Nephron (organoid): ENCODE measurements around the gene KCND3.

Source experiments
- H3K27ac Mint-ChIP-seq, 3 experiments: 2 replicates each; pipeline ENCODE4 v1.8.0; 2020; ENCODE audit warnings: mixed read lengths in 3 of 3, mild to moderate bottlenecking in 2 of 3, moderate library complexity in 1 of 3
- H3K27me3 Mint-ChIP-seq: 2 replicates; pipeline ENCODE4 v1.8.0; 2021; ENCODE audit warnings: low read depth, mild to moderate bottlenecking, moderate library complexity, mixed read lengths
- H3K36me3 Mint-ChIP-seq: 2 replicates; pipeline ENCODE4 v1.8.0; 2020; ENCODE audit warnings: low read depth, mixed read lengths
- H3K4me1 Mint-ChIP-seq: 2 replicates; pipeline ENCODE4 v1.8.0; 2020; ENCODE audit warnings: mixed read lengths
- H3K4me3 Mint-ChIP-seq, 3 experiments: 2 replicates each; pipeline ENCODE4 v1.8.0; 2020; ENCODE audit warnings: mild to moderate bottlenecking in 3 of 3, mixed read lengths in 3 of 3, moderate library complexity in 2 of 3
- H3K9me3 Mint-ChIP-seq: 2 replicates; pipeline ENCODE4 v1.8.0; 2020; ENCODE audit warnings: mixed read lengths
- TF ChIP-seq, protein P1 (sequence below), 3 experiments: fragments of 200-600 bp; sonication (generic); IDR thresholded peaks; one replicate each; pipeline ENCODE4 v1.5.0; 2021; ENCODE audit warnings: antibody characterized with exemption in 3 of 3; ENCODE audit not compliant: unreplicated experiment in 3 of 3

KCND3 gene

DNA sequence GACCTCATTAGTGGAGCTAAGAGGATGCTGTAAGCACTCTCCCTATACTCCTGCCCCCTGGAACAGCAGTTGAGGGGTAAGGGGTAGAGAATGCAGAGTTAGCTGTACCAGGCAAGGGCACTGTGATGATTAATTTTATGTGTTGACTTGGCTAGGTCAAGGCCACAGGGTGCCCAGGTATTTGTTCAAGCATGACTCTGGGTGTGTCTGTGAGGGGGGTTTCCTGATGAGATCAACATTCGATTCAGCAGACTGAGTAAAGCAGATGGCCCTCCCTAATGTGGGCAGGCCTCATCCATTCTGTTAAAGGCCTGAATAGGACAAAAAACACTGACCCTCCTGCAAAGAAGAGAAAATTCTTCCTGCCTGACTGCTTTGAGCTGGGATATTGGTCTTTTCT, 110.8 kb downstream of the KCND3 start:
- H3K9me3 Mint-ChIP-seq: no peaks in the 10 kb centered on the region
- peaks cover 32% of the 10 kb centered on the region for H3K27me3 Mint-ChIP-seq
- TF ChIP-seq, protein P1, sequence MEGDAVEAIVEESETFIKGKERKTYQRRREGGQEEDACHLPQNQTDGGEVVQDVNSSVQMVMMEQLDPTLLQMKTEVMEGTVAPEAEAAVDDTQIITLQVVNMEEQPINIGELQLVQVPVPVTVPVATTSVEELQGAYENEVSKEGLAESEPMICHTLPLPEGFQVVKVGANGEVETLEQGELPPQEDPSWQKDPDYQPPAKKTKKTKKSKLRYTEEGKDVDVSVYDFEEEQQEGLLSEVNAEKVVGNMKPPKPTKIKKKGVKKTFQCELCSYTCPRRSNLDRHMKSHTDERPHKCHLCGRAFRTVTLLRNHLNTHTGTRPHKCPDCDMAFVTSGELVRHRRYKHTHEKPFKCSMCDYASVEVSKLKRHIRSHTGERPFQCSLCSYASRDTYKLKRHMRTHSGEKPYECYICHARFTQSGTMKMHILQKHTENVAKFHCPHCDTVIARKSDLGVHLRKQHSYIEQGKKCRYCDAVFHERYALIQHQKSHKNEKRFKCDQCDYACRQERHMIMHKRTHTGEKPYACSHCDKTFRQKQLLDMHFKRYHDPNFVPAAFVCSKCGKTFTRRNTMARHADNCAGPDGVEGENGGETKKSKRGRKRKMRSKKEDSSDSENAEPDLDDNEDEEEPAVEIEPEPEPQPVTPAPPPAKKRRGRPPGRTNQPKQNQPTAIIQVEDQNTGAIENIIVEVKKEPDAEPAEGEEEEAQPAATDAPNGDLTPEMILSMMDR (IDR thresholded peaks at IDR 0.05; ENCODE audit: unreplicated experiment in 3 of 3): no peak
- H3K4me3 Mint-ChIP-seq: no peak overlapping the region
- peaks cover 63% of the 10 kb centered on the region for H3K4me1 Mint-ChIP-seq
- H3K27ac Mint-ChIP-seq: no peak overlapping the region
- no peaks in the 10 kb centered on the region for H3K36me3 Mint-ChIP-seq

DNA sequence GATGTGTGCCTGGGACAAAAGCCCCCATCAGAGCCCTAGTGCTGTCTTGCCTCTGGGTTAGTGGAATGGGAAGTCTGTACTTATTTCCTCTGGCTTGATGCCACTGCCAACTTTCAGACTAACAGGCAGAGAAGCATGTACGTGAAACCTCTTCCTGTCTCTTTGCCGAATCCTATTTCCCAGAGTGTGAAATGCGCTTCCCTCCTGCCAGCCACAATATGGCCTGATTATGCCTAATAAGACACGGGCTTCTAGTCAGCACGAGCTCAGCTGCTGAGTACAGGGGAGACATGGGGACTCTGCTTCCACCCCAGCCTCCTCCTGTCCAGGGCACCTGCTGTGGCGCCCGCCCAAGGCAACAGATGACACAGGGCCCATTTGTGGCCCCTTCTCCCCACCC, 111.4 kb downstream of the KCND3 start:
- Mint-ChIP-seq H3K27me3 (peaks cover 32% of the 10 kb centered on the region), H3K27ac (no peak overlapping the region)

GRCh38 chr1:111876631-111877030, 112.8 kb downstream of the KCND3 start:
- Mint-ChIP-seq H3K9me3 (no peaks in the 10 kb centered on the region), H3K36me3 (no peaks in the 10 kb centered on the region), H3K4me1 (peaks cover 42% of the 10 kb centered on the region), H3K27ac (no peak overlapping the region), H3K4me3 (no peak overlapping the region), H3K27me3 (peaks cover 25% of the 10 kb centered on the region)
- TF ChIP-seq, protein P1 (IDR thresholded peaks at IDR 0.05; ENCODE audit: unreplicated experiment in 3 of 3): no peak

More for the DNA sequence above, 111.4 kb downstream of the KCND3 start:
- TF ChIP-seq, protein P1 (IDR thresholded peaks at IDR 0.05; ENCODE audit: unreplicated experiment in 3 of 3): no peak
- H3K36me3 Mint-ChIP-seq: no peaks in the 10 kb centered on the region
- peaks cover 57% of the 10 kb centered on the region for H3K4me1 Mint-ChIP-seq
- no peaks in the 10 kb centered on the region for H3K9me3 Mint-ChIP-seq
- H3K4me3 Mint-ChIP-seq: no peak overlapping the region

GRCh38 chr1:111875640-111876039, 113.8 kb downstream of the KCND3 start:
- Mint-ChIP-seq H3K9me3 (no peaks in the 10 kb centered on the region), H3K4me3 (no peak overlapping the region)
- TF ChIP-seq, protein P1 (IDR thresholded peaks at IDR 0.05; ENCODE audit: unreplicated experiment in 3 of 3): no peak

DNA sequence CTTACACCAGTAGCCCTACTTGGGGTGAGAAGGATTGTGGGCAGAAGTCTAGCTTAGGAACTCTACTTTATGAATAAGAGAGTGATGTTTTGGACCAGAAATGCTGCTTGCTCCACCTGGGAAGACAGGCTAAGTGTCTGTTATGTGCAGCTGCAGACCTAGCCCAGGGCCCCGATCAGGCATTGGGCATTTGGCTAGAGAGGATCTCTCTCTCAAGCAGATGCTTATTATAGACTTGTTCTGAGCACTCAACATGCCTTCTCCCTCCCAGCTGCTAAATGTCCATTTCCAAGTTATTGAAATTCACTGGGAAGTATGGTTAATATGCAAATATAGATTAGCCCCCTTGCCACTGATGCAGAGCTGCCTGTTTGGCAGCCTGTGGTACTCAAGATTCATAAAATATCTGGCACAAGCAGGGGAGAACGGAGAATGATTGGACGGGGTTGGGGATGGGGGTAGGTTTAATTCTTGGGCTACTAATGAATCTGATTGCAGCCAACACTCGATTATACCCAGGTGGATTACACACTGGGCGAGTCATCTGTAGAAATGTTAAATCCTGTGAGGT, 115.9 kb downstream of the KCND3 start:
- Mint-ChIP-seq H3K27ac (no peak overlapping the region), H3K4me3 (no peak overlapping the region)

More at GRCh38 chr1:111875640-111876039, 113.8 kb downstream of the KCND3 start:
- H3K4me1 Mint-ChIP-seq: peaks cover 33% of the 10 kb centered on the region
- H3K27me3 Mint-ChIP-seq: peaks cover 20% of the 10 kb centered on the region
- H3K27ac Mint-ChIP-seq: no peak overlapping the region
- H3K36me3 Mint-ChIP-seq: no peaks in the 10 kb centered on the region

GRCh38 chr1:111870181-111870580, 119.3 kb downstream of the KCND3 start:
- H3K4me3 Mint-ChIP-seq: no peak overlapping the region
- no peak overlapping the region for H3K27ac Mint-ChIP-seq

More for the DNA sequence above, 115.9 kb downstream of the KCND3 start:
- H3K36me3 Mint-ChIP-seq: no peaks in the 10 kb centered on the region
- peaks cover 20% of the 10 kb centered on the region for H3K27me3 Mint-ChIP-seq
- TF ChIP-seq, protein P1 (IDR thresholded peaks at IDR 0.05; ENCODE audit: unreplicated experiment in 3 of 3): no peak
- no peaks in the 10 kb centered on the region for H3K9me3 Mint-ChIP-seq
- H3K4me1 Mint-ChIP-seq: peaks cover 21% of the 10 kb centered on the region

More at GRCh38 chr1:111870181-111870580, 119.3 kb downstream of the KCND3 start:
- Mint-ChIP-seq H3K9me3 (no peaks in the 10 kb centered on the region), H3K27me3 (peaks cover 5% of the 10 kb centered on the region), H3K4me1 (no peaks in the 10 kb centered on the region), H3K36me3 (no peaks in the 10 kb centered on the region)
- TF ChIP-seq, protein P1 (IDR thresholded peaks at IDR 0.05; ENCODE audit: unreplicated experiment in 3 of 3): no peak
